Fibroblast of lung (primary cell): Measurements from ENCODE around the gene EVA1B. TPM values are rescaled to one million over a fixed set of nuclear protein-coding genes. Genes with fewer than 3 reads are reported as not detected.

Experiments
- DNase-seq, 2 donors: peaks; one replicate each; pipeline versions ENCODE4 v3.0.0 to v3.0.0-alpha.2; 2010; ENCODE audit warnings: low read depth in 2 of 2
- H2AFZ ChIP-seq: 2 replicates; pipeline ENCODE4 v1.5.1; 2012; ENCODE audit warnings: low read length, control low read depth, inconsistent platforms
- H3K27ac ChIP-seq: 2 replicates; pipeline ENCODE4 v1.5.1; 2011; ENCODE audit warnings: low read length, control low read depth; ENCODE audit not compliant: insufficient read depth
- H3K27me3 ChIP-seq: 2 replicates; pipeline ENCODE4 v1.5.1; 2011; ENCODE audit warnings: mild to moderate bottlenecking, low read length; ENCODE audit not compliant: control insufficient read depth, insufficient read depth
- H3K36me3 ChIP-seq: 2 replicates; pipeline ENCODE4 v1.5.1; 2011; ENCODE audit warnings: low read length; ENCODE audit not compliant: control insufficient read depth, insufficient read depth
- H3K4me1 ChIP-seq: 2 replicates; pipeline ENCODE4 v1.5.1; 2011; ENCODE audit warnings: low read length; ENCODE audit not compliant: control insufficient read depth, insufficient read depth; ENCODE audit errors: extremely low read depth
- H3K4me2 ChIP-seq: 2 replicates; pipeline ENCODE4 v1.5.1; 2011; ENCODE audit warnings: low read length, control low read depth; ENCODE audit not compliant: insufficient read depth; ENCODE audit errors: extremely low read depth
- H3K4me3 ChIP-seq, 4 experiments: fragments of 200-600 bp in 1 of 4; sonication (generic) in 1 of 4; replicated peaks in 1 of 4; 2 replicates each; pipeline ENCODE4 v1.5.1; 2011 to 2016; ENCODE audit warnings: low read length in 4 of 4, low read depth in 3 of 4, mild to moderate bottlenecking in 3 of 4, control low read depth in 2 of 4, inconsistent platforms in 1 of 4, mixed read lengths in 1 of 4; ENCODE audit not compliant: insufficient read depth in 1 of 4; ENCODE audit errors: control extremely low read depth in 1 of 4
- H3K79me2 ChIP-seq: 2 replicates; pipeline ENCODE4 v1.5.1; 2012; ENCODE audit warnings: mild to moderate bottlenecking, low read length, inconsistent platforms; ENCODE audit not compliant: control insufficient read depth, insufficient read depth
- H3K9ac ChIP-seq: 2 replicates; pipeline ENCODE4 v1.5.1; 2011; ENCODE audit warnings: mild to moderate bottlenecking, low read length, control low read depth; ENCODE audit not compliant: insufficient read depth
- H3K9me3 ChIP-seq: 2 replicates; pipeline ENCODE4 v1.5.1; 2012; ENCODE audit warnings: low read depth, low read length; ENCODE audit not compliant: control insufficient read depth, insufficient read depth
- H4K20me1 ChIP-seq: 2 replicates; pipeline ENCODE4 v1.5.1; 2011; ENCODE audit warnings: low read length; ENCODE audit not compliant: control insufficient read depth, insufficient read depth; ENCODE audit errors: extremely low read depth
- CTCF ChIP-seq, 2 donors: IDR thresholded peaks in 1 of 2; conservative IDR thresholded peaks in 1 of 2; 1 replicate in 1 of 2; 2 replicates in 1 of 2; pipeline ENCODE4 v1.5.1; 2011 to 2012; ENCODE audit warnings: low read length in 2 of 2, control low read depth in 1 of 2, inconsistent platforms in 1 of 2, low read depth in 1 of 2, mild to moderate bottlenecking in 1 of 2
- EZH2 ChIP-seq: IDR thresholded peaks from 2 replicates; pipeline ENCODE4 v1.5.1; 2012; ENCODE audit warnings: low read length, control low read depth, mild to moderate bottlenecking; ENCODE audit errors: missing control alignments
- polyA plus RNA-seq, 2 donors: library from polyadenylated mRNA; depleted of rRNA in 1 of 2; stranded (reverse) in 1 of 2; unstranded in 1 of 2; fragments of >200 nt; gene quantifications; 2 replicates each; pipeline ENCODE4 v1.2.1, GENCODE V29; 2011 to 2012; ENCODE audit warnings: missing spikeins in 1 of 2
- total RNA-seq: library from RNA; depleted of rRNA; stranded (reverse); fragments of >200 nt; gene quantifications from 2 replicates; pipeline ENCODE4 v1.2.1, GENCODE V29; 2014

Gene EVA1B
- total and polyA plus RNA-seq, 2 donors (not counting 1 experiment from before 2014, with no cell fraction given) = 27.1 to 199 TPM

- no peak for TF ChIP-seq EZH2
- TF ChIP-seq CTCF (conservative IDR thresholded peaks at IDR 0.05 in 1 of 2, IDR thresholded peaks at IDR 0.05 in 1 of 2; ENCODE audit: low read depth in 1 of 2, low read length in 2 of 2) = no peak
- peaks cover 2% of the 10 kb centered on the region for H3K79me2 ChIP-seq
- no peak overlapping the region for H3K27ac ChIP-seq
- no peak for DNase-seq
- peaks cover 7% of the 10 kb centered on the region for H3K4me1 ChIP-seq
- H3K36me3 ChIP-seq = peaks cover 25% of the 10 kb centered on the region
- no peak overlapping the region for H2AFZ ChIP-seq
- H3K9me3 ChIP-seq = no peaks in the 10 kb centered on the region
- H3K27me3 ChIP-seq = no peaks in the 10 kb centered on the region
- H3K4me2 ChIP-seq = no peak overlapping the region
- no peaks in the 10 kb centered on the region for H4K20me1 ChIP-seq
- H3K9ac ChIP-seq = no peak overlapping the region
- H3K4me3 ChIP-seq = no peak overlapping the region
These were observed 18.2 kb downstream of the EVA1B start for GRCh38 chr1:36304970-36305914.

GRCh38 chr1:36304521-36304920, 18.9 kb downstream of the EVA1B start:
- peaks cover 8% of the 10 kb centered on the region for H3K4me1 ChIP-seq
- no peak overlapping the region for H3K9ac ChIP-seq
- peaks cover 25% of the 10 kb centered on the region for H3K36me3 ChIP-seq
- no peak overlapping the region for H3K4me3 ChIP-seq
- peaks cover 2% of the 10 kb centered on the region for H3K79me2 ChIP-seq
- H2AFZ ChIP-seq = no peak overlapping the region
- H3K9me3 ChIP-seq = no peaks in the 10 kb centered on the region
- no peak overlapping the region for H3K27ac ChIP-seq
- H4K20me1 ChIP-seq = no peaks in the 10 kb centered on the region
- no peak for DNase-seq
- H3K27me3 ChIP-seq = no peaks in the 10 kb centered on the region
- TF ChIP-seq EZH2 (no peak), CTCF (conservative IDR thresholded peaks at IDR 0.05 in 1 of 2, IDR thresholded peaks at IDR 0.05 in 1 of 2; ENCODE audit: low read depth in 1 of 2, low read length in 2 of 2) (no peak)
- H3K4me2 ChIP-seq = no peak overlapping the region

DNA sequence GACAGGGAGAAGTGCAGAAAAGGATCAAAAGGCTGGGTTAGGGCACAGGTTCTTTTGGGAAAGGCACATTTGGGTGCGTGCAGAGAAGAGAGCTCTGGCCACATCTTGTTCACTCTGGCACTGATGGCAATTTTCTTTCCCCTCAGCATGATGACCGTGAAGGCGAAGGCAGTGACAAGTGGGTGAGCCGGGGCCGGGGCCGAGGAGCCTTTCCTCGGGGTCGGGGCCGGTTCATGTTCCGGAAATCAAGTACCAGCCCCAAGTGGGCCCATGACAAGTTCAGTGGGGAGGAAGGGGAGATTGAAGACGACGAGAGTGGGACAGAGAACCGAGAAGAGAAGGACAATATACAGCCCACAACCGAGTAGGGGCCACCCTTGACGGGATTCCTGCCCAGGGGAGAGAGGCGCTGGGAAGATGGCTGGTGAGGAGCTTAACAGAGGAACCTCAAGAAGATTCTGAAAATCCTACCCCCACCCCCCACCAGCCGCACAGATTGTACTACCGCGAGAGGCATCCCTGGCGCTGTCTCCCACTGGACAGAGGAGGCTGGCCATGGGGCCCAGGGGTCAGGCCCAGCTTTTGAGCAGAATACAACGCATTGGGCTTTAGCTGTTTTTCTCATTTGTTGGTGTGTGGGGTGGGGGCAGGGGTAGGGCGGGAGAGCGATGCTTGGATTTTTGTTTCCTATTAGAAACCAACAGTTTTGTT, 19.6 kb downstream of the EVA1B start:
- no peak for DNase-seq
- no peak overlapping the region for H3K9ac ChIP-seq
- H3K4me3 ChIP-seq = no peak overlapping the region
- no peak for TF ChIP-seq EZH2
- no peak for TF ChIP-seq CTCF (conservative IDR thresholded peaks at IDR 0.05 in 1 of 2, IDR thresholded peaks at IDR 0.05 in 1 of 2; ENCODE audit: low read depth in 1 of 2, low read length in 2 of 2)
- H4K20me1 ChIP-seq = no peaks in the 10 kb centered on the region
- peaks cover 25% of the 10 kb centered on the region for H3K36me3 ChIP-seq
- H3K4me2 ChIP-seq = no peak overlapping the region
- no peaks in the 10 kb centered on the region for H3K27me3 ChIP-seq
- no peak overlapping the region for H2AFZ ChIP-seq
- H3K9me3 ChIP-seq = no peaks in the 10 kb centered on the region
- H3K27ac ChIP-seq = no peak overlapping the region
- H3K79me2 ChIP-seq = peaks cover 2% of the 10 kb centered on the region
- H3K4me1 ChIP-seq = peaks cover 8% of the 10 kb centered on the region
